Skeletal muscle tissue (tissue), 4 donors: Measurements from ENCODE around the gene PIGN. TPM values are rescaled to one million over a fixed set of nuclear protein-coding genes. Genes with fewer than 3 reads are reported as not detected.

Experiments
- H3K27ac ChIP-seq: one replicate; pipeline ENCODE4 v1.7.0; 2013; ENCODE audit warnings: mild to moderate bottlenecking, low read depth, low read length, inconsistent platforms
- H3K27me3 ChIP-seq, 3 donors: one replicate each; pipeline ENCODE4 v1.7.0; 2013; ENCODE audit warnings: low read length in 3 of 3; ENCODE audit not compliant: control insufficient read depth in 3 of 3, insufficient read depth in 3 of 3
- H3K36me3 ChIP-seq, 3 donors: one replicate each; pipeline ENCODE4 v1.7.0; 2013; ENCODE audit warnings: low read length in 3 of 3; ENCODE audit not compliant: control insufficient read depth in 3 of 3, insufficient read depth in 3 of 3
- H3K4me1 ChIP-seq, 3 donors: one replicate each; pipeline ENCODE4 v1.7.0; 2013; ENCODE audit warnings: low read length in 3 of 3, mild to moderate bottlenecking in 3 of 3; ENCODE audit not compliant: control insufficient read depth in 3 of 3, insufficient read depth in 3 of 3
- H3K4me3 ChIP-seq, 3 donors: one replicate each; pipeline ENCODE4 v1.7.0; 2013; ENCODE audit warnings: low read length in 3 of 3
- H3K9ac ChIP-seq, 3 donors: one replicate each; pipeline ENCODE4 v1.7.0; 2013; ENCODE audit warnings: low read length in 3 of 3, mild to moderate bottlenecking in 3 of 3, moderate library complexity in 2 of 3, low read depth in 1 of 3
- H3K9me3 ChIP-seq, 3 donors: one replicate each; pipeline ENCODE4 v1.7.0; 2013; ENCODE audit warnings: low read length in 3 of 3; ENCODE audit not compliant: control insufficient read depth in 3 of 3
- total RNA-seq: library from RNA; depleted of rRNA; stranded (reverse); fragments of >200 nt; gene quantifications from one replicate; pipeline ENCODE4 v1.2.3, GENCODE V29; 2014
- donor health status: Osteomylitis.

The PIGN gene
- total RNA-seq, 1 donor from 2014 or later, result 48.0 TPM

GRCh38 chr18:62027914-62028520, 158.8 kb downstream of the PIGN start:
- H3K27me3 ChIP-seq, result no peaks in the 10 kb centered on the region
- no peak overlapping the region for H3K27ac ChIP-seq
- no peak overlapping the region for H3K9ac ChIP-seq
- no peak overlapping the region for H3K4me3 ChIP-seq
- H3K9me3 ChIP-seq, result no peaks in the 10 kb centered on the region
- no peaks in the 10 kb centered on the region for H3K4me1 ChIP-seq
- H3K36me3 ChIP-seq, result no peaks in the 10 kb centered on the region

- Histone ChIP-seq H3K4me1 (no peaks in the 10 kb centered on the region), H3K9me3 (no peaks in the 10 kb centered on the region), H3K9ac (no peak overlapping the region), H3K4me3 (no peak overlapping the region), H3K27ac (no peak overlapping the region), H3K36me3 (no peaks in the 10 kb centered on the region), H3K27me3 (no peaks in the 10 kb centered on the region)
Measured at GRCh38 chr18:62026586-62026985, 160.3 kb downstream of the PIGN start.

- Histone ChIP-seq H3K4me3 (no peak overlapping the region), H3K4me1 (no peaks in the 10 kb centered on the region), H3K36me3 (no peaks in the 10 kb centered on the region), H3K9ac (no peak overlapping the region), H3K27me3 (no peaks in the 10 kb centered on the region), H3K9me3 (no peaks in the 10 kb centered on the region), H3K27ac (no peak overlapping the region)
Measured at GRCh38 chr18:62024983-62025382, 161.9 kb downstream of the PIGN start.

GRCh38 chr18:62023536-62023935, 163.3 kb downstream of the PIGN start:
- Histone ChIP-seq H3K27me3 (no peaks in the 10 kb centered on the region), H3K27ac (no peak overlapping the region), H3K4me3 (no peak overlapping the region), H3K9me3 (no peaks in the 10 kb centered on the region), H3K9ac (no peak overlapping the region), H3K36me3 (no peaks in the 10 kb centered on the region), H3K4me1 (peaks cover 0 to 2% (median 0%) of the 10 kb centered on the region in 3 donors)

GRCh38 chr18:62018759-62019041, 168.2 kb downstream of the PIGN start:
- H3K27me3 ChIP-seq, result no peaks in the 10 kb centered on the region
- no peak overlapping the region for H3K9ac ChIP-seq
- no peaks in the 10 kb centered on the region for H3K9me3 ChIP-seq
- no peak overlapping the region for H3K27ac ChIP-seq
- H3K4me3 ChIP-seq, result no peak overlapping the region
- H3K36me3 ChIP-seq, result no peaks in the 10 kb centered on the region
- peaks cover 4 to 13% (median 4%) of the 10 kb centered on the region in 3 donors for H3K4me1 ChIP-seq

GRCh38 chr18:62018034-62018758, 168.7 kb downstream of the PIGN start:
- no peak overlapping the region for H3K9ac ChIP-seq

GRCh38 chr18:62017618-62018017, 169.2 kb downstream of the PIGN start:
- Histone ChIP-seq H3K9ac (no peak overlapping the region), H3K4me1 (peaks cover 4 to 13% (median 4%) of the 10 kb centered on the region in 3 donors), H3K9me3 (no peaks in the 10 kb centered on the region), H3K27me3 (no peaks in the 10 kb centered on the region), H3K36me3 (no peaks in the 10 kb centered on the region), H3K4me3 (no peak overlapping the region), H3K27ac (peak overlapping the region; percentile 8)

More at GRCh38 chr18:62018034-62018758, 168.7 kb downstream of the PIGN start:
- Histone ChIP-seq H3K9me3 (no peaks in the 10 kb centered on the region), H3K4me1 (peaks cover 4 to 13% (median 4%) of the 10 kb centered on the region in 3 donors), H3K27ac (peak overlapping the region; percentile 8), H3K4me3 (no peak overlapping the region), H3K27me3 (no peaks in the 10 kb centered on the region), H3K36me3 (no peaks in the 10 kb centered on the region)

GRCh38 chr18:62011416-62011815, 175.4 kb downstream of the PIGN start:
- no peak overlapping the region for H3K4me3 ChIP-seq
- no peaks in the 10 kb centered on the region for H3K27me3 ChIP-seq
- no peaks in the 10 kb centered on the region for H3K36me3 ChIP-seq
- no peak overlapping the region for H3K27ac ChIP-seq
- H3K9me3 ChIP-seq, result no peaks in the 10 kb centered on the region
- H3K9ac ChIP-seq, result no peak overlapping the region
- H3K4me1 ChIP-seq, result no peaks in the 10 kb centered on the region

GRCh38 chr18:62009521-62009920, 177.3 kb downstream of the PIGN start:
- no peak overlapping the region for H3K27ac ChIP-seq
- H3K4me1 ChIP-seq, result no peaks in the 10 kb centered on the region
- no peaks in the 10 kb centered on the region for H3K9me3 ChIP-seq
- H3K27me3 ChIP-seq, result no peaks in the 10 kb centered on the region
- H3K36me3 ChIP-seq, result no peaks in the 10 kb centered on the region
- no peak overlapping the region for H3K9ac ChIP-seq
- H3K4me3 ChIP-seq, result no peak overlapping the region

- H3K27ac ChIP-seq, result no peak overlapping the region
- peaks cover 0 to 2% (median 0%) of the 10 kb centered on the region in 3 donors for H3K9me3 ChIP-seq
- no peaks in the 10 kb centered on the region for H3K36me3 ChIP-seq
- H3K9ac ChIP-seq, result no peak overlapping the region
- no peaks in the 10 kb centered on the region for H3K4me1 ChIP-seq
- H3K27me3 ChIP-seq, result no peaks in the 10 kb centered on the region
- no peak overlapping the region for H3K4me3 ChIP-seq
Measured at GRCh38 chr18:62001396-62001795, 185.5 kb downstream of the PIGN start.
